H9 (cell line): Measurements from ENCODE around the gene DYNC2H1. TPM values are rescaled to one million over a fixed set of nuclear protein-coding genes. Genes with fewer than 3 reads are reported as not detected.

Experiments
- DNase-seq: peaks from one replicate; pipeline ENCODE4 v3.0.0-alpha.2; 2017
- H2AFZ ChIP-seq: one replicate; pipeline ENCODE4 v1.6.1; 2013; ENCODE audit warnings: mild to moderate bottlenecking, low read length, control low read depth, moderate library complexity
- H2AK5ac ChIP-seq: 2 replicates; pipeline ENCODE4 v1.6.1; 2013; ENCODE audit warnings: low read length, control low read depth, mixed read lengths; ENCODE audit not compliant: insufficient read length
- H2BK120ac ChIP-seq: one replicate; pipeline ENCODE4 v1.6.1; 2013; ENCODE audit warnings: low read depth, mild to moderate bottlenecking, low read length, control low read depth, inconsistent platforms; ENCODE audit not compliant: poor library complexity, severe bottlenecking
- H2BK12ac ChIP-seq: 2 replicates; pipeline ENCODE4 v1.6.1; 2013; ENCODE audit warnings: low read length, control low read depth, mixed read lengths, low read depth; ENCODE audit not compliant: insufficient read length
- H2BK15ac ChIP-seq: 2 replicates; pipeline ENCODE4 v1.6.1; 2013; ENCODE audit warnings: low read depth, low read length, control low read depth
- H2BK20ac ChIP-seq: one replicate; pipeline ENCODE4 v1.6.1; 2013; ENCODE audit warnings: low read depth, mild to moderate bottlenecking, low read length, control low read depth, inconsistent platforms; ENCODE audit not compliant: poor library complexity, severe bottlenecking
- H2BK5ac ChIP-seq: 2 replicates; pipeline ENCODE4 v1.6.1; 2013; ENCODE audit warnings: low read length, control low read depth, mixed read lengths; ENCODE audit not compliant: insufficient read length
- H3K14ac ChIP-seq: 2 replicates; pipeline ENCODE4 v1.6.1; 2013; ENCODE audit warnings: low read length, control low read depth; ENCODE audit not compliant: insufficient read depth
- H3K18ac ChIP-seq: 2 replicates; pipeline ENCODE4 v1.6.1; 2013; ENCODE audit warnings: low read depth, mild to moderate bottlenecking, mixed read lengths, low read length, control low read depth; ENCODE audit not compliant: insufficient read length
- H3K23ac ChIP-seq: 2 replicates; pipeline ENCODE4 v1.6.1; 2013; ENCODE audit warnings: low read length, control low read depth, mixed read lengths, low read depth; ENCODE audit not compliant: insufficient read length
- H3K23me2 ChIP-seq: 2 replicates; pipeline ENCODE4 v1.6.1; 2013; ENCODE audit warnings: low read depth, mild to moderate bottlenecking, mixed read lengths, low read length, control low read depth; ENCODE audit not compliant: insufficient read length, poor library complexity, severe bottlenecking
- H3K27ac ChIP-seq: 2 replicates; pipeline ENCODE4 v1.5.1; 2013; ENCODE audit warnings: low read length, control low read depth, mixed read lengths, low read depth; ENCODE audit not compliant: insufficient read length
- H3K27me3 ChIP-seq: 2 replicates; pipeline ENCODE4 v1.6.1; 2013; ENCODE audit warnings: low read length, control low read depth, inconsistent platforms; ENCODE audit not compliant: insufficient read depth
- H3K4ac ChIP-seq: 2 replicates; pipeline ENCODE4 v1.6.1; 2013; ENCODE audit warnings: low read depth, mild to moderate bottlenecking, control low read depth, inconsistent platforms, low read length, moderate library complexity
- H3K4me1 ChIP-seq: 2 replicates; pipeline ENCODE4 v1.6.1; 2013; ENCODE audit warnings: low read length, control low read depth, inconsistent platforms; ENCODE audit not compliant: insufficient read depth
- H3K4me2 ChIP-seq: 2 replicates; pipeline ENCODE4 v1.6.1; 2013; ENCODE audit warnings: low read length, control low read depth, mixed read lengths; ENCODE audit not compliant: insufficient read length, insufficient read depth
- H3K56ac ChIP-seq: 2 replicates; pipeline ENCODE4 v1.6.1; 2013; ENCODE audit warnings: low read depth, mild to moderate bottlenecking, mixed read lengths, low read length, control low read depth; ENCODE audit not compliant: insufficient read length
- H3K79me1 ChIP-seq: 2 replicates; pipeline ENCODE4 v1.6.1; 2013; ENCODE audit warnings: low read depth, mild to moderate bottlenecking, moderate library complexity, low read length, control low read depth, inconsistent platforms; ENCODE audit not compliant: insufficient read depth, poor library complexity, severe bottlenecking
- H3K79me2 ChIP-seq: 2 replicates; pipeline ENCODE4 v1.6.1; 2013; ENCODE audit warnings: low read length, control low read depth, inconsistent platforms; ENCODE audit not compliant: insufficient read depth
- H3K9ac ChIP-seq: 2 replicates; pipeline ENCODE4 v1.6.1; 2013; ENCODE audit warnings: low read length, control low read depth, mixed read lengths; ENCODE audit not compliant: insufficient read length; ENCODE audit errors: extremely low read depth
- H3K9me3 ChIP-seq: one replicate; pipeline ENCODE4 v1.6.1; 2013; ENCODE audit warnings: low read depth, low read length, inconsistent platforms; ENCODE audit not compliant: control insufficient read depth
- H3T11ph ChIP-seq: one replicate; pipeline ENCODE4 v1.6.1; 2013; ENCODE audit warnings: mild to moderate bottlenecking, low read length, control low read depth, inconsistent platforms
- H4K20me1 ChIP-seq: one replicate; pipeline ENCODE4 v1.6.1; 2013; ENCODE audit not compliant: control insufficient read depth, insufficient read length, insufficient read depth
- H4K5ac ChIP-seq: 2 replicates; pipeline ENCODE4 v1.6.1; 2013; ENCODE audit warnings: low read depth, mild to moderate bottlenecking, mixed read lengths, low read length, control low read depth; ENCODE audit not compliant: insufficient read length
- H4K8ac ChIP-seq: replicated peaks from 2 replicates; pipeline ENCODE4 v1.6.1; 2013; ENCODE audit warnings: low read length, control low read depth, mixed read lengths, low read depth; ENCODE audit not compliant: insufficient read length
- H4K91ac ChIP-seq: 2 replicates; pipeline ENCODE4 v1.6.1; 2013; ENCODE audit warnings: low read depth, mild to moderate bottlenecking, moderate library complexity, mixed read lengths, low read length, control low read depth; ENCODE audit not compliant: insufficient read length
- H3K27ac Mint-ChIP-seq, 3 experiments: 2 replicates in 2 of 3; 3 replicates in 1 of 3; pipeline ENCODE4 v1.8.0; 2020 to 2021; ENCODE audit warnings: mixed read lengths in 3 of 3, mild to moderate bottlenecking in 1 of 3, moderate library complexity in 1 of 3
- H3K27me3 Mint-ChIP-seq: 2 replicates; pipeline ENCODE4 v1.8.0; 2021; ENCODE audit warnings: low read depth, mild to moderate bottlenecking, moderate library complexity, mixed read lengths
- H3K36me3 Mint-ChIP-seq, 3 experiments: 2 replicates in 2 of 3; 3 replicates in 1 of 3; pipeline ENCODE4 v1.8.0; 2020 to 2021; ENCODE audit warnings: low read depth in 3 of 3, mixed read lengths in 3 of 3; ENCODE audit not compliant: insufficient read depth in 1 of 3
- H3K4me1 Mint-ChIP-seq, 2 experiments: 2 replicates each; pipeline ENCODE4 v1.8.0; 2020; ENCODE audit warnings: mixed read lengths in 2 of 2
- H3K4me3 Mint-ChIP-seq, 2 experiments: 2 replicates in 1 of 2; 3 replicates in 1 of 2; pipeline ENCODE4 v1.8.0; 2020 to 2021; ENCODE audit warnings: mild to moderate bottlenecking in 2 of 2, mixed read lengths in 2 of 2, moderate library complexity in 1 of 2
- H3K9me3 Mint-ChIP-seq, 2 experiments: 2 replicates in 1 of 2; 3 replicates in 1 of 2; pipeline ENCODE4 v1.8.0; 2020; ENCODE audit warnings: mild to moderate bottlenecking in 2 of 2, mixed read lengths in 2 of 2, moderate library complexity in 1 of 2
- WGBS: extraction: QIAGEN DNeasy Blood & Tissue Kit; methylation state at CpG from one replicate; pipeline ENCODE4 v1.1.7; 2013; ENCODE audit warnings: missing lambda C conversion rate, low lambda C conversion rate, mixed read lengths; ENCODE audit not compliant: insufficient read length; ENCODE audit errors: extremely low coverage; 5-methylcytosine and 5-hydroxymethylcytosine counted together
- total RNA-seq: library from RNA; stranded (reverse); gene quantifications from 2 replicates; pipeline ENCODE4 v1.2.1, GENCODE V29; 2021
- TF ChIP-seq, protein P1 (sequence below): fragments of 200-600 bp; sonication (generic); conservative IDR thresholded peaks from 3 replicates; pipeline ENCODE4 v1.8.0; 2021; ENCODE audit warnings: antibody characterized with exemption, mild to moderate bottlenecking

Gene DYNC2H1
- total RNA-seq, 1 experiment from 2014 or later = 13.2 TPM

DNA sequence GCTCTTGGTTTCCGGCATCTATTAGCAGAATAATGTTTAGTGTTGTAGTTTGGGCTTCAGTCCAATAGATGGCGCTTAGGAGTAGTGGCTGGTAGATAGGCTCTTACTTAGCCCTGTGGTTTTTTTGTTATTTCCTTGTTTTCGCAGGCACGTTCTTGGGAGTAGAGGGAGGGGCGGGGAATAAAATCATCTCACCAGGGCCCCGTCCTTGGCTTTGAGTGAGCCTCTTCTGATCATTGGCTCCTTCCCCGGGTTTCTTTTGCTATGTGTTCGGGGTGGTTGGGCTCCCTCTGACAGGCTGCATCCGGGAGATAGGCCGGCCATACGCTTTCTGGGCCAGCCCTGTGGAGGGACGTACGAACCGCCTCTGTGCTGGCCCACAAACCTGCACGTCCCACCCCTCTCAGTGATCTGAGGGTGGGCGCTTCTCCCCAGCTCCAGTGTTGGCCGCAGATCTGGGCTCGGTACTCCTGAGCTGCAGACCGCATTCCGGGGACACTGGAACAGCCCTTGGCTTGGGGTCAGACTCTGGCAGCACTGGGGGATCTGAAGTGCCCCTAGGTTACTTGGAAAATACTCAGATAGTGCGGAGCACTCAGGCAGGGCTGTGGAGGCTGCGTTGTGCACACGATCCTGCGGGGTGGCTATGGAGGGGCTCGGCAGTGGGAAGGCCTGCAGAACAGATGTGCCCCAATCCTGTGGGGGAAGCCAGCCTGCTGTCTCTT is 217.0 kb downstream of the DYNC2H1 start:
- DNase-seq = peak; percentile 78
- Mint-ChIP-seq H3K9me3 (no peaks in the 10 kb centered on the region), H3K27me3 (no peaks in the 10 kb centered on the region), H3K36me3 (peaks cover 0 to 3% (median 0%) of the 10 kb centered on the region in 3 experiments; a peak in 2 of 7 replicates), H3K4me1 (peaks cover 16 to 19% of the 10 kb centered on the region in 2 experiments), H3K27ac (peak overlapping the region in 2 of 3 experiments; percentile 41 to 70; a peak in 3 of 7 replicates), H3K4me3 (peak overlapping the region in 1 of 2 experiments; percentile 26; a peak in 1 of 5 replicates)
- H4K91ac ChIP-seq = no peak overlapping the region
- no peak overlapping the region for H3K27ac ChIP-seq
- H2BK15ac ChIP-seq = no peak overlapping the region
- WGBS = no CpG with 5 or more reads among the region's 25 CpGs
- H3K4me1 ChIP-seq = no peaks in the 10 kb centered on the region; the same call in 1 of the 2 replicates
- peak overlapping the region; percentile 76 for H3K14ac ChIP-seq
- no peak overlapping the region for H2BK12ac ChIP-seq
- H4K5ac ChIP-seq = peak overlapping the region; percentile 27
- H2BK5ac ChIP-seq = no peak overlapping the region
- H3K79me1 ChIP-seq = no peaks in the 10 kb centered on the region
- no peaks in the 10 kb centered on the region for H3K23me2 ChIP-seq
- no peak overlapping the region for H2BK20ac ChIP-seq
- H3T11ph ChIP-seq = no peak overlapping the region
- H4K8ac ChIP-seq = no peak overlapping the region
- H2AK5ac ChIP-seq = no peak overlapping the region
- no peaks in the 10 kb centered on the region for H3K79me2 ChIP-seq
- H3K9me3 ChIP-seq = no peaks in the 10 kb centered on the region
- H2BK120ac ChIP-seq = no peak overlapping the region
- no peaks in the 10 kb centered on the region for H4K20me1 ChIP-seq
- TF ChIP-seq, protein P1, sequence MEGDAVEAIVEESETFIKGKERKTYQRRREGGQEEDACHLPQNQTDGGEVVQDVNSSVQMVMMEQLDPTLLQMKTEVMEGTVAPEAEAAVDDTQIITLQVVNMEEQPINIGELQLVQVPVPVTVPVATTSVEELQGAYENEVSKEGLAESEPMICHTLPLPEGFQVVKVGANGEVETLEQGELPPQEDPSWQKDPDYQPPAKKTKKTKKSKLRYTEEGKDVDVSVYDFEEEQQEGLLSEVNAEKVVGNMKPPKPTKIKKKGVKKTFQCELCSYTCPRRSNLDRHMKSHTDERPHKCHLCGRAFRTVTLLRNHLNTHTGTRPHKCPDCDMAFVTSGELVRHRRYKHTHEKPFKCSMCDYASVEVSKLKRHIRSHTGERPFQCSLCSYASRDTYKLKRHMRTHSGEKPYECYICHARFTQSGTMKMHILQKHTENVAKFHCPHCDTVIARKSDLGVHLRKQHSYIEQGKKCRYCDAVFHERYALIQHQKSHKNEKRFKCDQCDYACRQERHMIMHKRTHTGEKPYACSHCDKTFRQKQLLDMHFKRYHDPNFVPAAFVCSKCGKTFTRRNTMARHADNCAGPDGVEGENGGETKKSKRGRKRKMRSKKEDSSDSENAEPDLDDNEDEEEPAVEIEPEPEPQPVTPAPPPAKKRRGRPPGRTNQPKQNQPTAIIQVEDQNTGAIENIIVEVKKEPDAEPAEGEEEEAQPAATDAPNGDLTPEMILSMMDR = peak; percentile 77
- no peak overlapping the region for H3K23ac ChIP-seq
- H2AFZ ChIP-seq = no peak overlapping the region
- no peak overlapping the region for H3K56ac ChIP-seq
- no peak overlapping the region for H3K4ac ChIP-seq
- peak overlapping the region; percentile 53 for H3K18ac ChIP-seq
- no peak overlapping the region for H3K4me2 ChIP-seq
- no peaks in the 10 kb centered on the region for H3K27me3 ChIP-seq
- no peak overlapping the region for H3K9ac ChIP-seq
